Measurements from ENCODE around the gene SLC50A1.
"Not testable (repeated sequence)": the region's sequence is repeated elsewhere in the genome, so short reads cannot be mapped to it uniquely, and the experiment has no call there.

The SLC50A1 gene

DNA sequence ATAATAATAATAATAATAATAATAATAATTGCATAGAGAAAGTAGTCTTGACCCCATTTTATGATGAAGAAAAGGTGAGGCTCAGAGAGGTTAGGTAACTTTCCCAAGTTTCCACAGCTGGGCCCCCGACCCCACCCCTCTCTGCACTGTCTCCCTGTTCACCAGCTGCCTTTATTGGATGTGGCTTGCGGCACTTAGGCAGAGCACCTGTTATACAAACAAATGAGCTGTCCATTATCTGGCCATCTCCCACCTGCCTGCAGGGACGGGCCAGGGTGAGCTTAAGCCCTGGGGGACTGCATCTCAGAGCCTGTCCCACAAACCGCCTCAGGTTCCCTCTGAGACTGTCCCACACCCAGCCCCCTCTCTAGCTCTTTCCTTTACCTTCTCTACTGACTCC lies 18.0 kb upstream of the SLC50A1 start:
- DNase-seq, result no peak

DNA sequence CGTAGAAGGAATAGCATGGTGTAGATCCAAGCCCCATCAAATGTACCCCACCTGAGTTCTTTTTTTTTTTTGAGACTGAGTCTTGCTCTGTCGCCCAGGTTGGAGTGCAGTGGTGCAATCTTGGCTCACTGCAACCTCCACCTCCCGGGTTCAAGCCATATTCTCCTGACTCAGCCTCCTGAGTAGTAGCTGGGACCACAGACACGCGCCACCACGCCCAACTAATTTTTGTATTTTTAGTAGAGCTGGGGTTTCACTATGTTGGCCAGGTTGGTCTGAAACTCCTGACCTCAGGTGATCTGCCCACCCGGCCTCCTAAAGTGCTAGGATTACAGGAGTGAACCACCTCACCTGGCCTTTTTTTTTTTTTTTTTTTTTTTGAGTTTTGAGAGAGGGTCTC lies 17.6 kb upstream of the SLC50A1 start:
- DNase-seq, result not testable (repeated sequence)

DNA sequence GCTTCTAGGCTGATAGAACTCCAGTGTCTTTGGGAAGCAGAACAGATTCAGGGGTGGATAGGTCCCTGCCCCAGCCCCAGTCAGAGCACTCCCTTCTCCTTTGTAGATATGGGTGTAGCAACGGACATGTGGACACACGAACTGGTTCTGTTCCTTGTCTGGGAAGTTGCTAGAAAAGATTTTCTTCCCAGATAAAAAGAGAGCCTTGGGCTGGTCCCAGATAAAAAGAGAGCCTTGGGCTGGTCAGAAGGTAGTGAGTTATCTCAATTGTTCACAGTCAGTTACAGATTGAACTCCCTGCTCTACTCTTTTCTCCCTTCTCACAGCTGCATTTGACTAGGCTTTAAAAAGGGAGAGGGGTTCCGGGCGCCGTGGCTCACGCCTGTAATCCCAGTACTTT lies 15.4 kb upstream of the SLC50A1 start:
- DNase-seq, result no peak

- DNase-seq, result no peak
Measured at GRCh38 chr1:155121249-155121648, 14.4 kb upstream of the SLC50A1 start.

DNA sequence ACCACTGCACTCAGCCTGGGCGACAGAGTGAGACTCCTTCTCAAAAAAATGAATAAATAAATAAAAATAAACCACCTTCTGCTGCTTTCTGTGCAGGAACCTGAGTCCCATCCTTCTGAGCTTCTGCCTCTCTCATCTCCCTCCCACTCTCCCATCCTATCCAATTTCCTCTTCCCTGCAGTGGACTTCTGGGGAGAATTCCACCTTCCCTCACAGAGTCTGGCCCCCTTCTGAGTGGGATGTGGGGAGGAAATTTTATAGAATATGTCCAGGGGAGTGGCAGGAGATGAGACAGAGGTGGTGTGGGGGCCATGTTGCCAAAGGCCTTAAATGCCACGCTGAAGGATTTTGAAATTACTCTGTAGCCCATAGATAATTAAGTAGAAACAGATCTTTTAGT lies 13.3 kb upstream of the SLC50A1 start:
- DNase-seq, result no peak

- DNase-seq, result no peak
Measured at GRCh38 chr1:155123801-155124200, 11.9 kb upstream of the SLC50A1 start.

- DNase-seq, result no peak
Measured at GRCh38 chr1:155124503-155125463, 10.9 kb upstream of the SLC50A1 start.

DNA sequence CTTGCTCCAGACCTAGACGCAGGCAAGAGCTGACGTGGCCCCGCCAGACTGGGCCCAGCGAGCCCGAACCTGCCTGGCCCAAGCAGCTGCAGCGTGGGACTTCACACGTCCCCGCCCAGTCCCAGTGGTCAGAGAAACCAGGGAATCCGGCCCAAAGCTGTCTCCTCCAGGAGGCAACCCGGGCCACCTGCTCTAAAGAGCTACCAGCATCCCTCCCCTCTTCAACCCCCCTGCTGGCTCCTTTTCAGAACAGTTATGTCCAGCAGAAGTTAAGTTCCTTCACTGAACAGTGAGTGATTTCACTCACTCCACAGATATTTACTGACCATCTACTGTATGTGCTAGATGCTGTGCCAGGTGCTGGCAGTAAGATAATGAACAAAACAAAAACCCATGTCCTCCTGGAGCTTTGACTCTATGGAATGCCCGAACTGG lies 10.1 kb upstream of the SLC50A1 start:
- no peak for DNase-seq

DNA sequence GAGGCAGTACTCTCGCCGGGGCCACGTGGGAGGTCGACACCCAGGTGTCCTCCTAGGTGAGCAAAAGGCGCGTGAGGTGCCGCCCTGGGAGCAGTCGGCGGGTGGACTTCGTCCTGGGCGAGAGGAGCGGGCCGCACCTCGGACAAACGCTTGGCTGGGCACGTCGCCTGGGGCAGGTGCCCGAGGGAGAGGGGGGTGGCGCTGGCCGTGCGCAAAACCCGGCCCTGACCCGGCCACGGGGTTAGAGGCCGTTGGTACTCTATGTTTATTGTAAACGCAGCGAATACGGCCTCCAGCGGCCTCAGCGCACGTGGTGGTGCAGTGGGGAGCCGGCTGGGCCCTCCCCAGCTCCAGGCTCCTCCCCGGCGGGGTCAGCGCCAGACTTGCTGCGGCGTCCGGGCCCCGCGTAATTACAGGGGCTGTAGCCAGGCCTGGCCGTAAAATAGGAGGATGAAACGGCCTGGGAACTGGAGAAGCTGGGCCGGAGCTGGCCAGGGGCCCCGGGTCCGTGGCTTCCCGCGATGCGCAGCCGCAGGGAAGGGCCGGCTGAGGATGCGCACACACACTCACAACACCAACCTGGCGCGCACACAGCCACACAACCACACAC lies 9.6 kb upstream of the SLC50A1 start:
- no peak for DNase-seq

GRCh38 chr1:155126556-155127104 lies 9.0 kb upstream of the SLC50A1 start:
- no peak for DNase-seq

GRCh38 chr1:155127105-155127966 lies 8.3 kb upstream of the SLC50A1 start, which contains the start of gene EFNA1:
EFNA1 (plus strand) TSS chr1:155127876; CDS start chr1:155127978, 102 bp downstream.
- no peak for DNase-seq

GRCh38 chr1:155127967-155128754 lies 7.5 kb upstream of the SLC50A1 start:
- no peak for DNase-seq

DNA sequence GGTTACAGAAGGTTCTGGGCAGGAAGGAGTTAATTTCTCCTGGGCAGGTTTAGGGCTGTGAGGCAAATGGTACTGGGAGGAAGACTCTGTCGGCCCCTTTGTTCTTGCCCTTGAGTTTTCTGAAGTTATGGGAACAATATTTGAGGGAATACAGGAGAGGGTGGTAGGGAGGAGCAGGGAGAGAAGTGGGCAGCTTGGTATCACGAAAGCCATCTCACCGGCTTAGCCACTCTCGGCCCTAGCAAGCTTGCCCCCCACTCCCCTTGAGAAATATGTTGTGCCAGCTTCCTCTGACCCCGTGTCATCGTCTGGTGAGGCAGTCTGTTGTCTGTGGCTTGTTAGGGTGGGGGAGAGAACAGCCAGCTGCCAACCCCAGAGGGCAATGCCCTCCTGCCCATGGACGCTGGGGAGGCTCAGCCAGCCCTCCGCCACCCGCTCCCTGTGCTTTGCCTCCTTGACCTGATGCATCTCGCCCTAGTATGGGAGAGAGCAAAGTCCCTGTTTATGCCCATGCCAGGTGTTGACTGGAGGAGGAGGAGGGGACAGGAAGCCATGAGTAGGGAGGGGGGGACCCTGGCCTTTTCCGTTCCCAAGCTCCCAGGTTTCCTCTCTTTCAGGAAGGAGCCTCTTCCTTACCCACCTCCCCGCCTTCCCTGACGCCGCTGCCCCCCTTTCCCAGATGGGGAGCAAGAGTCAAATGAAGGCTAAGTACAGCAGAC lies 6.7 kb upstream of the SLC50A1 start:
- DNase-seq, result peak in 1 of 2 experiments; percentile 6

DNA sequence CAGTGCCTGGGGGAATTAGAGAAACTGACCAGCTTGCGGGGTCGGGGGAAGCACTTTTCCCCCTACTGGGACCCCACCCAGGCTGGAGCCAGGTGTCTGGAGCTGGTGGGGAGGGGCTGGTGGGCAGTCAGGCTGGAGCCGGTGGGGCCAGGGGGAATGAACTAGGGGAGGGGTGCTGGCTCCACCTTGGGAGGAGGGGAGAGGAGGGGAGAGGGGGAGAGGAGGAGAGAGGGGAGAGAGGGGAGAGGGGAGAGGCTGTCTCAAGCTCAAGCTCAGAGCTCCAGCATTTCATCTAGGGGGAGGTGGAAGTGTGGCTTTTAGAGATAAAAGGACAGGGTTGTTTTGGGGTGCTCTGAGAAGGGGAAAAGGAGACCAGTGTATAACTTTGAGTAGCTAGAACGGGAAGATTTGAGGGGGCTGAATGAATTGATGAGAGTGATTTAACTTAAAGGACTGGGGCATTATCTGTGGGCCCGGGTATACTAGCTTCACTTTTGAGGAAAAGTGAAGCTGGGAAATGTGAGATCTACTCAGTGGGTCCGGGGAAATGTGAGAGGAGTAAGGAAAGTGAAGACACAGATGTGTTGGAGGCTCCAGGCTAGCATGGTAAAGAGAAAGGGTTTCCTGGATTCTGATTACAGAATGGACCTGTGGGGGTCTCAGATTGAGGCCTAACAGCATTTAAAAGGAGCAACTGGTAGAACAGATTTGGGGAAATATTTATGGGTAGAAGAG lies 5.2 kb upstream of the SLC50A1 start:
- DNase-seq, result no peak

DNA sequence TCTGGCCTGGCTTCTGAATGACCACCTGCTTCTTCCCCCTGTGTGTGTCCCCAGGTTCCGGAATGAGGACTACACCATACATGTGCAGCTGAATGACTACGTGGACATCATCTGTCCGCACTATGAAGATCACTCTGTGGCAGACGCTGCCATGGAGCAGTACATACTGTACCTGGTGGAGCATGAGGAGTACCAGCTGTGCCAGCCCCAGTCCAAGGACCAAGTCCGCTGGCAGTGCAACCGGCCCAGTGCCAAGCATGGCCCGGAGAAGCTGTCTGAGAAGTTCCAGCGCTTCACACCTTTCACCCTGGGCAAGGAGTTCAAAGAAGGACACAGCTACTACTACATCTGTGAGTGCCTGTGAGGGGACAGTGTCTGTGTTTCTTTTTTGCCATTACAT lies 4.4 kb upstream of the SLC50A1 start:
- DNase-seq, result no peak

- DNase-seq, result no peak
Measured at GRCh38 chr1:155131856-155132255, 3.8 kb upstream of the SLC50A1 start.

DNA sequence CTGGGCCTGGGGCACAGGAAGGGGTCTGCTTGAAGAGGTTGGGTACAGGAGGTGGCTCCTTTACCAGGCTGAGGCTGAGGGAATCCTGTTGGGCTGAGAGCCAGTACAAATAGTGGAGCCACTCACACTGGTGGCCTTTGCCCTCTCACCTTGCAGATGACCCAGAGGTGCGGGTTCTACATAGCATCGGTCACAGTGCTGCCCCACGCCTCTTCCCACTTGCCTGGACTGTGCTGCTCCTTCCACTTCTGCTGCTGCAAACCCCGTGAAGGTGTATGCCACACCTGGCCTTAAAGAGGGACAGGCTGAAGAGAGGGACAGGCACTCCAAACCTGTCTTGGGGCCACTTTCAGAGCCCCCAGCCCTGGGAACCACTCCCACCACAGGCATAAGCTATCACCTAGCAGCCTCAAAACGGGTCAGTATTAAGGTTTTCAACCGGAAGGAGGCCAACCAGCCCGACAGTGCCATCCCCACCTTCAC lies 1.8 kb upstream of the SLC50A1 start:
- DNase-seq, result no peak

- no peak for DNase-seq
Measured at GRCh38 chr1:155134322-155134721, 1.3 kb upstream of the SLC50A1 start.

DNA sequence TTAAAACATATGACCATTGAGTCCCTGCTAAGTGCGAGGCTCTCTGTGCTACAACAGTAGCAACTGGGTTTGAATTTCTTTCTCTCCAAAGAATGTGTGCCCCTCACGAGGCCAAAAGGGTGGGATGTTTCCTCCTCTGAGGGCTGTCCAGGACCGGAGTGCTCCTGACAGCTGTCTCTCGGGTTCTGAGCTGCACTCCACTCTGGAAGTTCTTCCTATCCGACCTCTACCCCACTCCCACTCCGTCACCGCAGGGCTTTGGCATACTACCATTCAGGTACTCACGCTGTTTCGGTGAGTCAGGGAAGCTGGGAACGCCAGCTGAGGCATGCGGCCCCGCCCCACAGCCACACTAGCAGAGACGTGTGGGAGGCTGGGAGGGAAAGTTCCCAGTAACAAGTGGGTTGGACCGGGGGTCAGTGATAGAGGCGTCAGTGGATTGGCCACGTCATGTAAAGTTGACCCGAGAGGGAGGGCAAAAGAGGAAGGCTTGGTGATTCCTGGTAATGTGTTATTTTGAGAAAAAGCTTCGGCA lies 705 bp upstream of the SLC50A1 start:
- DNase-seq, result peak; percentile 55 to 58

GRCh38 chr1:155136748-155137147 lies 1.1 kb downstream of the SLC50A1 start:
- DNase-seq, result no peak

Data from AML-193 (cell line).